Occipital lobe (tissue), 2 donors: ENCODE measurements around the gene IFT81. TPM values are rescaled to one million over a fixed set of nuclear protein-coding genes. Genes with fewer than 3 reads are reported as not detected.
"Not testable (repeated sequence)": the region's sequence is repeated elsewhere in the genome, so short reads cannot be mapped to it uniquely, and the experiment has no call there.

ENCODE experiments used
- DNase-seq: peaks from one replicate; lab custom pipeline; 2025; lab: John Stamatoyannopoulos, UW
- total RNA-seq: library from RNA; depleted of rRNA; stranded (reverse); fragments of >200 nt; gene quantifications from one replicate; pipeline ENCODE4 v1.2.3, GENCODE V29; 2014

Gene IFT81
- total RNA-seq, 1 donor from 2014 or later = 90.6 TPM

GRCh38 chr12:110245369-110245772 lies 121.2 kb downstream of the IFT81 start:
- DNase-seq = no peak

GRCh38 chr12:110246636-110247339 lies 122.6 kb downstream of the IFT81 start:
- DNase-seq = no peak

GRCh38 chr12:110247340-110248095 lies 123.4 kb downstream of the IFT81 start:
- no peak for DNase-seq

GRCh38 chr12:110248096-110248447 lies 123.9 kb downstream of the IFT81 start:
- DNase-seq = no peak

GRCh38 chr12:110249105-110249504 lies 124.9 kb downstream of the IFT81 start:
- DNase-seq = no peak

- no peak for DNase-seq
These were observed 125.6 kb downstream of the IFT81 start for GRCh38 chr12:110249716-110250225.

- no peak for DNase-seq
These were observed 127.2 kb downstream of the IFT81 start for GRCh38 chr12:110251381-110251780.

- DNase-seq = no peak
These were observed 128.6 kb downstream of the IFT81 start for GRCh38 chr12:110252716-110253115.

- DNase-seq = no peak
These were observed 129.0 kb downstream of the IFT81 start for GRCh38 chr12:110253176-110253575.

GRCh38 chr12:110254971-110255540 lies 130.9 kb downstream of the IFT81 start:
- DNase-seq = no peak

- DNase-seq = not testable (repeated sequence)
These were observed 131.8 kb downstream of the IFT81 start for GRCh38 chr12:110255890-110256456.

GRCh38 chr12:110256780-110257431 lies 132.7 kb downstream of the IFT81 start:
- no peak for DNase-seq

GRCh38 chr12:110258466-110258865 lies 134.3 kb downstream of the IFT81 start:
- no peak for DNase-seq

GRCh38 chr12:110262442-110263388 lies 138.6 kb downstream of the IFT81 start:
- no peak for DNase-seq

GRCh38 chr12:110266381-110266960 lies 142.3 kb downstream of the IFT81 start:
- DNase-seq = no peak

- no peak for DNase-seq
These were observed 142.9 kb downstream of the IFT81 start for GRCh38 chr12:110266980-110267620.
